SU-DHL-6 (cell line): ENCODE measurements around the gene AMBP.

Experiments
- CTCF ChIP-seq: fragments of 200-600 bp; sonication (generic); IDR thresholded peaks from one replicate; pipeline ENCODE4 v1.5.1; 2017; ENCODE audit warnings: antibody characterized with exemption, mild to moderate bottlenecking, low read length, moderate library complexity; ENCODE audit not compliant: insufficient read depth, poor library complexity, severe bottlenecking
- EZH2phosphoT487 ChIP-seq: fragments of 200-600 bp; sonication (generic), shearing (Covaris generic); conservative IDR thresholded peaks from 2 replicates; pipeline ENCODE4 v1.6.1; 2018; ENCODE audit warnings: mild to moderate bottlenecking, antibody characterized with exemption, low read length, moderate library complexity, mixed read lengths

- TF ChIP-seq CTCF, result no peak
- no peak for TF ChIP-seq EZH2phosphoT487
Measured at GRCh38 chr9:114098021-114098935, 20.2 kb upstream of the AMBP start.
